ENCODE data around the gene NNT. TPM values are rescaled to one million over a fixed set of nuclear protein-coding genes. Genes with fewer than 3 reads are reported as not detected.

The NNT gene
- total and polyA plus RNA-seq, 2 of the 13 experiments (the other 11 are each of a cell fraction or from before 2014, with no cell fraction given) = 21.1 to 58.0 TPM

- TF ChIP-seq FOXO4 (CRISPR knock-in tag; conservative IDR thresholded peaks at IDR 0.05) (no peak), ZBTB1 (CRISPR knock-in tag; IDR thresholded peaks at IDR 0.05; ENCODE audit: borderline replicate concordance) (no peak), ZNF468 (CRISPR knock-in tag; IDR thresholded peaks at IDR 0.05) (no peak), THAP8 (CRISPR knock-in tag; IDR thresholded peaks at IDR 0.05; ENCODE audit: borderline replicate concordance) (no peak), CBX1 (IDR thresholded peaks at IDR 0.05; ENCODE audit: low read depth) (no peak), GPBP1L1 (CRISPR knock-in tag; IDR thresholded peaks at IDR 0.05) (no peak), NFIC (IDR thresholded peaks at IDR 0.05; ENCODE audit: low read length) (no peak), JUNB (CRISPR knock-in tag; IDR thresholded peaks at IDR 0.05; ENCODE audit: borderline replicate concordance) (no peak), ZNF205 (CRISPR knock-in tag; IDR thresholded peaks at IDR 0.05) (no peak), NR0B2 (CRISPR knock-in tag; IDR thresholded peaks at IDR 0.05) (no peak), GFI1 (CRISPR knock-in tag; IDR thresholded peaks at IDR 0.05; ENCODE audit: borderline replicate concordance) (no peak), NFATC3 (CRISPR knock-in tag; IDR thresholded peaks at IDR 0.05) (no peak), MZF1 (CRISPR knock-in tag; IDR thresholded peaks at IDR 0.05; ENCODE audit: borderline replicate concordance) (no peak), ZSCAN30 (CRISPR knock-in tag; IDR thresholded peaks at IDR 0.05) (no peak), SP1 (IDR thresholded peaks at IDR 0.05) (no peak), SP1 (CRISPR knock-in tag; IDR thresholded peaks at IDR 0.05) (no peak), ZBTB25 (CRISPR knock-in tag; IDR thresholded peaks at IDR 0.05) (no peak), AHR (CRISPR knock-in tag; IDR thresholded peaks at IDR 0.05) (no peak), ZNF577 (CRISPR knock-in tag; IDR thresholded peaks at IDR 0.05; ENCODE audit: borderline replicate concordance, low read depth) (no peak), THAP7 (CRISPR knock-in tag; IDR thresholded peaks at IDR 0.05) (no peak), MEF2D (CRISPR knock-in tag; IDR thresholded peaks at IDR 0.05) (no peak; the same call in 1 of the 2 replicates), HIVEP1 (CRISPR knock-in tag; IDR thresholded peaks at IDR 0.05) (no peak), ZNF790 (CRISPR knock-in tag; IDR thresholded peaks at IDR 0.05; ENCODE audit: borderline replicate concordance) (no peak; the same call in 1 of the 2 replicates), SOX5 (CRISPR knock-in tag; IDR thresholded peaks at IDR 0.05; ENCODE audit: borderline replicate concordance) (no peak)
Measured at GRCh38 chr5:43603344-43604217, 601 bp downstream of the NNT start (continued).

Measured in HepG2 (cell line).